IMR-90 (cell line): ENCODE measurements around the gene MRPL20. TPM values are rescaled to one million over a fixed set of nuclear protein-coding genes. Genes with fewer than 3 reads are reported as not detected.
"Not testable (repeated sequence)": the region's sequence is repeated elsewhere in the genome, so short reads cannot be mapped to it uniquely, and the experiment has no call there.

Source experiments
- ATAC-seq: fragments of 200-7000 bp; cut with Tn5 transposase; 2 replicates; pipeline ENCODE4 v1.9.1; 2020; ENCODE audit warnings: low read depth, mild to moderate bottlenecking, moderate library complexity
- BruUV-seq: library from RNA; stranded (reverse); fragments of 400-500 nt; replicated peaks from 2 replicates; lab custom pipeline; 2021; lab: Mats Ljungman, UMichigan
- CTCF ChIA-PET: fragments of 300-600 bp; formaldehyde crosslinking; extraction: SDS; loops from one replicate; lab custom pipeline; 2021; ENCODE audit warnings: antibody characterized with exemption; lab: Yijun Ruan, JAX
- POLR2A ChIA-PET: fragments of 300-600 bp; sonication (Branson Sonifier 250); formaldehyde crosslinking; loops from one replicate; lab custom pipeline; 2022; ENCODE audit warnings: antibody characterized with exemption; ENCODE audit not compliant: unreplicated experiment; lab: Charles Lee
- DNase-seq: peaks from one replicate; pipeline ENCODE4 v3.0.0; 2013
- H2AFZ ChIP-seq: replicated peaks from 2 replicates; pipeline ENCODE3; 2013; ENCODE audit warnings: low read length, mild to moderate bottlenecking; ENCODE audit not compliant: poor library complexity
- H2AK5ac ChIP-seq: 2 replicates; pipeline ENCODE4 v1.6.1; 2013; ENCODE audit warnings: low read depth, low read length, inconsistent platforms
- H2AK9ac ChIP-seq: replicated peaks from 2 replicates; pipeline ENCODE3; 2013; ENCODE audit warnings: mild to moderate bottlenecking, low read depth, low read length, moderate library complexity; ENCODE audit not compliant: poor library complexity
- H2BK120ac ChIP-seq: 2 replicates; pipeline ENCODE4 v1.6.1; 2013; ENCODE audit warnings: low read depth, low read length, inconsistent platforms
- H2BK15ac ChIP-seq: 3 replicates; pipeline ENCODE4 v1.6.1; 2013; ENCODE audit warnings: low read depth, low read length, inconsistent platforms
- H2BK20ac ChIP-seq: 2 replicates; pipeline ENCODE4 v1.6.1; 2013; ENCODE audit warnings: low read depth, mild to moderate bottlenecking, inconsistent platforms, low read length, moderate library complexity
- H2BK5ac ChIP-seq: 2 replicates; pipeline ENCODE4 v1.6.1; 2013; ENCODE audit warnings: mild to moderate bottlenecking, low read depth, low read length, inconsistent platforms; ENCODE audit not compliant: poor library complexity, severe bottlenecking
- H3K14ac ChIP-seq: replicated peaks from 2 replicates; pipeline ENCODE4 v1.6.1; 2013; ENCODE audit warnings: low read depth, low read length, inconsistent platforms
- H3K18ac ChIP-seq: 2 replicates; pipeline ENCODE4 v1.6.1; 2013; ENCODE audit warnings: low read depth, low read length, control low read depth
- H3K23ac ChIP-seq: 2 replicates; pipeline ENCODE4 v1.6.1; 2013; ENCODE audit warnings: low read depth, low read length, inconsistent platforms
- H3K27ac ChIP-seq: 2 replicates; pipeline ENCODE4 v1.5.1; 2013; ENCODE audit warnings: mild to moderate bottlenecking, control low read depth, low read length; ENCODE audit not compliant: insufficient read depth
- H3K27me3 ChIP-seq: 2 replicates; pipeline ENCODE4 v1.6.1; 2013; ENCODE audit warnings: low read length; ENCODE audit not compliant: control insufficient read depth, insufficient read depth
- H3K36me3 ChIP-seq: 2 replicates; pipeline ENCODE4 v1.6.1; 2013; ENCODE audit warnings: low read length, mixed read lengths; ENCODE audit not compliant: control insufficient read depth, insufficient read depth
- H3K4ac ChIP-seq: 2 replicates; pipeline ENCODE4 v1.6.1; 2013; ENCODE audit warnings: low read depth, low read length, inconsistent platforms
- H3K4me1 ChIP-seq: 2 replicates; pipeline ENCODE4 v1.6.1; 2013; ENCODE audit warnings: low read length, mixed read lengths; ENCODE audit not compliant: control insufficient read depth, insufficient read depth
- H3K4me2 ChIP-seq: 2 replicates; pipeline ENCODE4 v1.6.1; 2013; ENCODE audit warnings: low read depth, mild to moderate bottlenecking, control low read depth, low read length, moderate library complexity
- H3K4me3 ChIP-seq: 2 replicates; pipeline ENCODE4 v1.5.1; 2013; ENCODE audit warnings: low read depth, mild to moderate bottlenecking, control low read depth, low read length, moderate library complexity; ENCODE audit not compliant: insufficient read depth
- H3K56ac ChIP-seq: 2 replicates; pipeline ENCODE4 v1.6.1; 2013; ENCODE audit warnings: low read length, inconsistent platforms; ENCODE audit not compliant: insufficient read depth; ENCODE audit errors: extremely low read depth
- H3K79me1 ChIP-seq, 2 experiments: 2 replicates each; pipeline ENCODE4 v1.6.1; 2013; ENCODE audit warnings: low read length in 2 of 2, inconsistent platforms in 1 of 2, low read depth in 1 of 2
- H3K9ac ChIP-seq: 2 replicates; pipeline ENCODE4 v1.6.1; 2013; ENCODE audit warnings: low read depth, low read length, control low read depth
- H3K9me1 ChIP-seq: 2 replicates; pipeline ENCODE4 v1.6.1; 2013; ENCODE audit warnings: low read length, inconsistent platforms; ENCODE audit not compliant: insufficient read depth
- H3K9me3 ChIP-seq: 2 replicates; pipeline ENCODE4 v1.6.1; 2013; ENCODE audit warnings: low read length; ENCODE audit not compliant: control insufficient read depth, insufficient read depth
- H4K20me1 ChIP-seq: 2 replicates; pipeline ENCODE4 v1.6.1; 2013; ENCODE audit warnings: low read length, inconsistent platforms; ENCODE audit not compliant: insufficient read depth
- H4K5ac ChIP-seq: 2 replicates; pipeline ENCODE4 v1.6.1; 2013; ENCODE audit warnings: mild to moderate bottlenecking, low read depth, low read length, control low read depth
- H4K8ac ChIP-seq, 2 experiments: 2 replicates each; pipeline ENCODE4 v1.6.1; 2013; ENCODE audit warnings: low read depth in 2 of 2, low read length in 2 of 2, control low read depth in 1 of 2, inconsistent platforms in 1 of 2
- H4K91ac ChIP-seq: 2 replicates; pipeline ENCODE4 v1.6.1; 2013; ENCODE audit warnings: low read depth, low read length, inconsistent platforms; ENCODE audit not compliant: insufficient read depth
- WGBS, 2 experiments: methylation state at CpG; one replicate each; pipeline versions ENCODE4 v1.1.5 to v1.1.7; 2013; ENCODE audit warnings: missing lambda C conversion rate in 2 of 2; ENCODE audit not compliant: insufficient read length in 1 of 2; ENCODE audit errors: extremely low coverage in 2 of 2; 5-methylcytosine and 5-hydroxymethylcytosine counted together
- dilution Hi-C: fragments of 300-500 bp; cut with HindIII; formaldehyde crosslinking; loops from one replicate; pipeline ENCODE4 v1.14.3; 2018; ENCODE audit warnings: low sequenced_read_pairs; ENCODE audit not compliant: unreplicated experiment
- in situ Hi-C: fragments of 300-500 bp; cut with MboI; formaldehyde crosslinking; loops from 3 replicates; pipeline ENCODE4 v1.14.3; 2019; ENCODE audit warnings: low sequenced_read_pairs, inconsistent platforms, mixed read lengths
- intact Hi-C: fragments of 100-400 bp; cut with micrococcal nuclease; formaldehyde crosslinking; loops from 2 replicates; pipeline ENCODE4 v1.10.0; 2022
- polyA plus RNA-seq, 3 experiments: library from polyadenylated mRNA; depleted of rRNA; stranded (reverse); fragments of >200 nt; gene quantifications; 2 replicates each; pipeline ENCODE4 v1.2.3, GENCODE V29; 2012; ENCODE audit warnings: low replicate concordance in 1 of 3
- total RNA-seq: library from RNA; depleted of rRNA; stranded (reverse); fragments of >200 nt; gene quantifications from 2 replicates; pipeline ENCODE4 v1.2.3, GENCODE V29; 2012

The MRPL20 gene
- total and polyA plus RNA-seq, 2 of the 4 experiments (the other 2 are of a cell fraction) = 141 to 157 TPM

DNA sequence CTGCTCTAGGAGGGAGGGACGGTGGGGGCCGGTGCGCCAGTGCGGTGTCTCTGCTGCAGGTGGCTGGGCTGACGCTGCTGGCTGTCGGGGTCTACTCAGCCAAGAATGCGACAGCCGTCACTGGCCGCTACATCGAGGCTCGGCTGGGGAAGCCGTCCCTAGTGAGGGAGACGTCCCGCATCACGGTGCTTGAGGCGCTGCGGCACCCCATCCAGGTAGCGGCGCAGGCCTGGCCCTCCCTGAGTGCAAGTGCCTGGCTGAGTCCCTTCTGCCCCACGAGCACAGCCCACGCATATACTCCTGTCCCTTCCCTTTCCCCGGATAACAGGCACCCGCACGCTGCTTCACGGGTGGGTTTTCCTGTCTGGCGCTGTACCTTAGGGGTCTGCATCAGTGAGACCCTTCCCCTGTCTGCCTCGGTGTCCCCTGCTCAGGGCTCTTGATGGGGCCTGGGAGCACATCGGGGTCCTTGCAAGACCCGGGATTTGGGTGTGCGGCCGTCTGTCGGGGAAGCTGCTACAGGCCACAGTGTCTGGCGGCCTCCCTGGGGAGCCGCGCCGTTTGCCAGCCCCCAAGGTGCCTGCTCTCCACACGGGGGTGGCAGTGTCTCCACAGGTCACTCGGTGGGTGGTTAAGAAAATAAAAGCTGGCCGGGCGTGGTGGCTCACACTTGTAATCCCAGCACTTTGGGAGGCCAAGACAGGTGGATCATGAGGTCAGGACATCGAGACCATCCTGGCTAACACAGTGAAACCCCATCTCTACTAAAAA, 47.4 kb upstream of the MRPL20 start:
- CTCF ChIA-PET, H3K56ac ChIP-seq, H2BK5ac ChIP-seq, H3K27me3 ChIP-seq, H3K79me1 ChIP-seq, H3K4ac ChIP-seq, H3K18ac ChIP-seq, H2AFZ ChIP-seq, dilution Hi-C loops, H2BK20ac ChIP-seq, H2BK15ac ChIP-seq, ATAC-seq, H2AK9ac ChIP-seq, DNase-seq, H4K5ac ChIP-seq, H3K23ac ChIP-seq, H2BK120ac ChIP-seq, H2AK5ac ChIP-seq, H3K9ac ChIP-seq, H3K14ac ChIP-seq, BruUV-seq, H3K4me2 ChIP-seq, H3K9me1 ChIP-seq, H3K27ac ChIP-seq, H4K91ac ChIP-seq, H4K20me1 ChIP-seq, POLR2A ChIA-PET, H3K4me1 ChIP-seq, H3K36me3 ChIP-seq, intact Hi-C loops, H3K4me3 ChIP-seq, H3K9me3 ChIP-seq, H4K8ac ChIP-seq, in situ Hi-C loops: not testable (repeated sequence)
- no CpG with 5 or more reads among the region's 41 CpGs for WGBS, 2 experiments
